ENCODE data around the gene SDK1.
A peak's percentile ranks its signal among the peaks of the same experiment; 100 is the strongest.

SDK1 gene

DNA sequence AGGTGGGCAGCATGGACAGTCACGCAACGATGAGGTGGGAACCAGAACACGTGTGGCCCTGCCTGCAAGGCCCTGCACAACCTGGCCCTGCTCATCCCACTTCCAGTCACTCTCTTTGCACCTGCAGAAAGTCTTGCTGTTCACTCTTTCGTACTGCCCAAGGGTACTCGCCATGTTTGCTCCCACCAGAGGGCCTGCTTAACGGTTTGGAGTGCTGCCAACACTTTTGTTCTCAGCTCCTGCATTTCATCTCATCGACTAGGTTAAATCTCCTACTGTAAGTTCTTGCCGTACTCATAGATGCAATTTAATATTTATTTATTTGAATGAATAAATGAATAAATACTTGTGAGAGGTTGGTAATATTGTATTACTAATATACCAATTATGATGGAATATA is 315.3 kb downstream of the SDK1 start:
- Histone ChIP-seq H3K4me1 (ENCODE audit: control insufficient read depth, insufficient read depth, low read length) (no peaks in the 10 kb centered on the region), H3K27ac (ENCODE audit: extremely low read depth, low read depth, low read length) (no peak overlapping the region), H3K9me3 (ENCODE audit: control insufficient read depth, insufficient read depth, low read depth, low read length) (no peaks in the 10 kb centered on the region), H3K36me3 (ENCODE audit: control insufficient read depth in 2 of 2, insufficient read depth in 1 of 2, low read length in 2 of 2) (no peaks in the 10 kb centered on the region), H3K4me3 (ENCODE audit: low read depth, low read length) (no peak overlapping the region)
- TF ChIP-seq ZBTB8A (tag by site-specific recombination; IDR thresholded peaks at IDR 0.05) (no peak), ZEB2 (tag by site-specific recombination; IDR thresholded peaks at IDR 0.05) (no peak), ZNF404 (tag by site-specific recombination; IDR thresholded peaks at IDR 0.05) (no peak), ZNF121 (tag by site-specific recombination; IDR thresholded peaks at IDR 0.05) (no peak), KLF1 (tag by site-specific recombination; IDR thresholded peaks at IDR 0.05) (no peak), ZNF660 (tag by site-specific recombination; IDR thresholded peaks at IDR 0.05) (no peak), ZNF292 (tag by site-specific recombination; IDR thresholded peaks at IDR 0.05; ENCODE audit: borderline replicate concordance, low read depth) (no peak), ZNF571 (tag by site-specific recombination; IDR thresholded peaks at IDR 0.05) (no peak), ZNF391 (tag by site-specific recombination; IDR thresholded peaks at IDR 0.05; ENCODE audit: borderline replicate concordance, low read depth) (no peak), ZNF394 (tag by site-specific recombination; IDR thresholded peaks at IDR 0.05; ENCODE audit: borderline replicate concordance) (no peak), PATZ1 (tag by site-specific recombination; IDR thresholded peaks at IDR 0.05) (no peak)
- TF ChIP-seq, protein P1, sequence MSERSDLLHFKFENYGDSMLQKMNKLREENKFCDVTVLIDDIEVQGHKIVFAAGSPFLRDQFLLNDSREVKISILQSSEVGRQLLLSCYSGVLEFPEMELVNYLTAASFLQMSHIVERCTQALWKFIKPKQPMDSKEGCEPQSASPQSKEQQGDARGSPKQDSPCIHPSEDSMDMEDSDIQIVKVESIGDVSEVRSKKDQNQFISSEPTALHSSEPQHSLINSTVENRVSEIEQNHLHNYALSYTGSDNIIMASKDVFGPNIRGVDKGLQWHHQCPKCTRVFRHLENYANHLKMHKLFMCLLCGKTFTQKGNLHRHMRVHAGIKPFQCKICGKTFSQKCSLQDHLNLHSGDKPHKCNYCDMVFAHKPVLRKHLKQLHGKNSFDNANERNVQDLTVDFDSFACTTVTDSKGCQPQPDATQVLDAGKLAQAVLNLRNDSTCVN (tag by site-specific recombination; optimal IDR thresholded peaks at IDR 0.05) = no peak
- TF ChIP-seq, protein P2, sequence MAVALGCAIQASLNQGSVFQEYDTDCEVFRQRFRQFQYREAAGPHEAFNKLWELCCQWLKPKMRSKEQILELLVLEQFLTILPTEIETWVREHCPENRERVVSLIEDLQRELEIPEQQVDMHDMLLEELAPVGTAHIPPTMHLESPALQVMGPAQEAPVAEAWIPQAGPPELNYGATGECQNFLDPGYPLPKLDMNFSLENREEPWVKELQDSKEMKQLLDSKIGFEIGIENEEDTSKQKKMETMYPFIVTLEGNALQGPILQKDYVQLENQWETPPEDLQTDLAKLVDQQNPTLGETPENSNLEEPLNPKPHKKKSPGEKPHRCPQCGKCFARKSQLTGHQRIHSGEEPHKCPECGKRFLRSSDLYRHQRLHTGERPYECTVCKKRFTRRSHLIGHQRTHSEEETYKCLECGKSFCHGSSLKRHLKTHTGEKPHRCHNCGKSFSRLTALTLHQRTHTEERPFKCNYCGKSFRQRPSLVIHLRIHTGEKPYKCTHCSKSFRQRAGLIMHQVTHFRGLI (tag by site-specific recombination; IDR thresholded peaks at IDR 0.05) = no peak
- POLR2A ChIA-PET = no interaction called here
- CTCF ChIA-PET = no interaction called here

- Histone ChIP-seq H3K27ac (ENCODE audit: extremely low read depth, low read depth, low read length) (no peak overlapping the region), H3K4me1 (ENCODE audit: control insufficient read depth, insufficient read depth, low read length) (peaks cover 5% of the 10 kb centered on the region; the same call in 1 of the 2 replicates), H3K36me3 (ENCODE audit: control insufficient read depth in 2 of 2, insufficient read depth in 1 of 2, low read length in 2 of 2) (no peaks in the 10 kb centered on the region; a peak in 1 of 3 replicates), H3K9me3 (ENCODE audit: control insufficient read depth, insufficient read depth, low read depth, low read length) (no peaks in the 10 kb centered on the region), H3K4me3 (ENCODE audit: low read depth, low read length) (no peak overlapping the region)
- TF ChIP-seq ZNF473 (tag by site-specific recombination; IDR thresholded peaks at IDR 0.05) = no peak
- TF ChIP-seq ZNF510 (tag by site-specific recombination; IDR thresholded peaks at IDR 0.05; ENCODE audit: insufficient replicate concordance) = no peak
- TF ChIP-seq ZSCAN23 (tag by site-specific recombination; IDR thresholded peaks at IDR 0.05) = no peak
- peak; percentile 65 for TF ChIP-seq SETDB1 (IDR thresholded peaks at IDR 0.05; ENCODE audit: insufficient read length, low read length)
- ChIA-PET POLR2A (no interaction called here), CTCF (interaction anchor here (0.6 kb wide), 1 partner anchor 346 kb away, joined by 3 read pairs; no protein-coding TSS in a partner anchor)
Observed at GRCh38 chr7:3630081-3630480, 329.0 kb downstream of the SDK1 start.

DNA sequence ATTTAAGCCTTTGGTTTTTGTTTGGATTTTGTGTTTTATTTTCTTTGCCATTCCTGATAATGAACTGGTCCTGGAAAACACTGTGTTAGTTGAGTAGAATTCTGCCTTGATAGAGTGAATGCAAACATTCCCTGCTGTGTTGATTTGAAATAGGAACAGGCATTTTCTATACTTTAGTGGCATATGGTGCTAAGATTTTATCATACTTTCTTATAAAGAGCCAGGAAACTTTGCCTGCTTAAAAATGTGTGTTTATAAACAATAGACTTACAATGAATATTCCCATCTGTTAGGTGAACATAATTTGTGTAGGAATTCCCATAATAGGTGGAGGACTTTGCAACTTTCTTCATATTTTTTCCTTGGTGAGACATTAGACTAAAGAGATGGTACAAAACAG is 333.3 kb downstream of the SDK1 start:
- TF ChIP-seq TRIM28 (IDR thresholded peaks at IDR 0.05; ENCODE audit: borderline replicate concordance, low read length) = no peak
- H3K36me3 ChIP-seq (ENCODE audit: control insufficient read depth in 2 of 2, insufficient read depth in 1 of 2, low read length in 2 of 2) = no peaks in the 10 kb centered on the region; a peak in 1 of 3 replicates
- H3K4me1 ChIP-seq (ENCODE audit: control insufficient read depth, insufficient read depth, low read length) = peaks cover 5% of the 10 kb centered on the region; the same call in 1 of the 2 replicates
- no peak overlapping the region for H3K4me3 ChIP-seq (ENCODE audit: low read depth, low read length)
- ChIA-PET POLR2A (no interaction called here), CTCF (no interaction called here)
- H3K27ac ChIP-seq (ENCODE audit: extremely low read depth, low read depth, low read length) = no peak overlapping the region
- no peaks in the 10 kb centered on the region for H3K9me3 ChIP-seq (ENCODE audit: control insufficient read depth, insufficient read depth, low read depth, low read length)

Measured in HEK293 (cell line).